WERI-Rb-1 (cell line): ENCODE results near the gene MRPS7.

Experiments
- DNase-seq: peaks from one replicate; pipeline ENCODE4 v3.0.0-alpha.2; 2020
- H3K27ac ChIP-seq: fragments of 250-450 bp; sonication (Bioruptor Pico); 2 replicates; pipeline ENCODE4 v1.5.1; 2020; ENCODE audit warnings: mild to moderate bottlenecking, moderate library complexity
- H3K27me3 ChIP-seq: fragments of 250-450 bp; sonication (Bioruptor Pico); 2 replicates; pipeline ENCODE4 v1.5.1; 2021; ENCODE audit warnings: mild to moderate bottlenecking, low read depth, moderate library complexity; ENCODE audit not compliant: insufficient read depth, severe bottlenecking
- H3K36me3 ChIP-seq: fragments of 250-450 bp; sonication (Bioruptor Pico); 2 replicates; pipeline ENCODE4 v1.5.1; 2020; ENCODE audit warnings: mild to moderate bottlenecking, moderate library complexity
- H3K4me3 ChIP-seq: 2 replicates; pipeline ENCODE4 v1.5.1; 2011; ENCODE audit warnings: low read depth, mild to moderate bottlenecking, control low read depth, low read length
- H3K9me3 ChIP-seq: fragments of 250-450 bp; sonication (Bioruptor Pico); 2 replicates; pipeline ENCODE4 v1.5.1; 2021; ENCODE audit warnings: mild to moderate bottlenecking, moderate library complexity; ENCODE audit not compliant: severe bottlenecking
- CTCF ChIP-seq: IDR thresholded peaks from 2 replicates; pipeline ENCODE4 v1.5.1; 2011; ENCODE audit warnings: low read depth, mild to moderate bottlenecking, control low read depth, inconsistent platforms, low read length

Gene MRPS7

GRCh38 chr17:75301049-75301448, 39.4 kb downstream of the MRPS7 start:
- Histone ChIP-seq H3K27ac (no peak overlapping the region), H3K36me3 (no peaks in the 10 kb centered on the region), H3K4me3 (no peak overlapping the region), H3K27me3 (no peaks in the 10 kb centered on the region), H3K9me3 (peaks cover 3% of the 10 kb centered on the region)
- no peak for DNase-seq
- no peak for TF ChIP-seq CTCF

DNA sequence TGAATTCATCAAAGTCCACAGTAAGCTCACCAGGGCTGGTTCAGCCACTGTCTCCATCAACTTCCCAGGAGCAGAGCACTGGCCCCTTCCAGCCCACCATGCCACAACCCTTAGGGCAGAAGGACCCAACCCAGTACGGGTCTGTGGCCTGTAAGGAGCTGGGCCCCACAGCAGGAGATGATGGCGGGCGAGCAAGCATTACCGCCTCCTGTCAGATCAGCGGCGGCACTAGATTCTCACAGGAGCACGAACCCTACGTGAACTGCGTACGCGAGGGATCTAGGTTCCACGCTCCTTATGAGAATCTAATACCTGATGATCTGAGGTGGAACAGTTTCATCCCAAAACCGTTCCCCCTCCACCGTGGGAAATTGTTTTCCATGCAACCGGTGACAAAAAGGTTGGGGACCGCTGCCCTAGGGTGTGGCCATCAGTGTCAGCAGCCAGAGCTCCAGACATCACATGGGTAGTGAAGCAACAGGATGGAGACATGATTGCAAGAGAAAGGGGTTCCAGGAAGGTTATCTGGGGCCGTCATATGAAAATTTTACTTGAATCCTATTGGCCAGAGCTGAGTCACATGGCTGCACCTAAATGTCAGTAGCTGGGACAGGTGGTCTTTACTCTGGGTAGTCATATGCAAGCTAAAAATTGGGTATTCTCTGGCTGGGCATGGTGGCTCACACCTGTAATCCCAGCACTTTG, 40.0 kb downstream of the MRPS7 start:
- Histone ChIP-seq H3K4me3 (no peak overlapping the region), H3K27me3 (no peaks in the 10 kb centered on the region), H3K27ac (no peak overlapping the region), H3K9me3 (peaks cover 3% of the 10 kb centered on the region), H3K36me3 (no peaks in the 10 kb centered on the region)
- DNase-seq = no peak
- TF ChIP-seq CTCF = no peak

- Histone ChIP-seq H3K4me3 (no peak overlapping the region), H3K27me3 (no peaks in the 10 kb centered on the region), H3K36me3 (no peaks in the 10 kb centered on the region), H3K9me3 (no peaks in the 10 kb centered on the region), H3K27ac (peak overlapping the region; percentile 22; the same call in 1 of the 2 replicates)
- no peak for TF ChIP-seq CTCF
- DNase-seq = peak; percentile 62
Observed at GRCh38 chr17:75307957-75308731, 46.5 kb downstream of the MRPS7 start.

DNA sequence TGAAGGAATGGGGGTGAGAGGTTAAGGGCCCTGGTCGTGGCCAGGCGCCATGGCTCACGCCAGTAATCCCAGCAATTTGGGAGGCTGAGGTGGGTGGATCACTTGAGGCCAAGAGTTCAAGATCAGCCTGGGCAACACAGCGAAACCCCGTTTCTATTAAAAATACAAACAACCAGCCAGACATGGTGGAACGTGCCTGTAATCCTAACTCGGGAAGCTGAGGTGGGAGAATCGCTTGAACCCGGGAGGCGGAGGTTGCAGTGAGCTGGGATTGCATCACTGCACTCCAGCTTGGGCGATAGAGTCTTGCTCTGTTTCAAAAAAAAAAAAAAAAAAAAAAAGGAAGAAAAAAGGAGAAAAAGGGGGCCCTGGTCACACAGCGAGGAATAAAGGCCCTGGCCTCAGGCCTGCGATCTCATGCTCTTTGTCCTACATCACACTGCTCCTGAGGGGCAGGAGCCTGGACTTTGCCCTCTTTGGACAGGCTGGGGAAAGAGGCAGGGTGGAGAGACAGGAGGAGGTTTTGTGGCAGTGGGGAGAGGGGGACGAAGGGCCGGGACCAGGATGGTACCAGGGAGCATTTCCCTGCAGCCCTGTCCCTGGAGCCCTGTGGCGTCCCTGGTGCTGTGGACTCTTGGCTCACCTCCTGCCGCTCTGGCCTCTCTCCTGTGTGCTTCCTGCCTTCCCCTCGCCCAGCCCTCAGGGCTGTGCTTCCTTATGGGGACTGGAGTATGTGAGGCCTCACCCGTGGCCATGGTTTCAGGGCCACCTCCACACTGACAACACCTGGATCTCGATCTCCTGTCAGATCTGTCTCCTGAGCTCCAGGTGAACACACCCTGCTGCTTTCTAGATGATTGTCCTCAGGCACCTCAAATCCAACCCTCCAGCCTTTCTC, 47.3 kb downstream of the MRPS7 start:
- no peak overlapping the region for H3K27ac ChIP-seq

More for the DNA sequence above, 47.3 kb downstream of the MRPS7 start:
- Histone ChIP-seq H3K9me3 (no peaks in the 10 kb centered on the region), H3K4me3 (no peak overlapping the region), H3K36me3 (no peaks in the 10 kb centered on the region), H3K27me3 (no peaks in the 10 kb centered on the region)
- TF ChIP-seq CTCF = no peak
- DNase-seq = no peak
